H1 (cell line): ENCODE measurements around the gene SLC39A10. TPM values are rescaled to one million over a fixed set of nuclear protein-coding genes. Genes with fewer than 3 reads are reported as not detected.

Experiments used
- CTCF ChIA-PET: fragments of 300-600 bp; sonication (Branson Sonifier 250); formaldehyde crosslinking; loops from one replicate; lab custom pipeline; 2021; ENCODE audit not compliant: partially characterized antibody; lab: Charles Lee
- POLR2A ChIA-PET: fragments of 300-600 bp; sonication (Branson Sonifier 250); formaldehyde crosslinking; loops from one replicate; lab custom pipeline; 2021; ENCODE audit warnings: inconsistent platforms; ENCODE audit not compliant: partially characterized antibody; lab: Charles Lee
- DNase-seq, 2 experiments: peaks; one replicate each; pipeline versions ENCODE4 v3.0.0 to v3.0.0-alpha.2; 2010 to 2022; ENCODE audit warnings: low spot score in 2 of 2, low read depth in 1 of 2, mixed read lengths in 1 of 2
- FAIRE-seq: peaks from 2 replicates; lab custom pipeline; 2011; peaks lifted over from hg19 to GRCh38; lab: Jason Lieb, UNC
- H2AFZ ChIP-seq: 2 replicates; pipeline ENCODE4 v1.8.1; 2012; ENCODE audit warnings: low read length, inconsistent platforms
- H2AK5ac ChIP-seq: 2 replicates; pipeline ENCODE4 v1.6.1; 2013; ENCODE audit warnings: low read depth, low read length
- H2BK120ac ChIP-seq: replicated peaks from 2 replicates; pipeline ENCODE3; 2013; ENCODE audit warnings: low read depth, low read length, inconsistent platforms
- H2BK12ac ChIP-seq: 2 replicates; pipeline ENCODE4 v1.6.1; 2013; ENCODE audit warnings: low read depth, low read length
- H2BK15ac ChIP-seq: 2 replicates; pipeline ENCODE4 v1.6.1; 2013; ENCODE audit warnings: low read length
- H2BK20ac ChIP-seq: 2 replicates; pipeline ENCODE4 v1.6.1; 2013; ENCODE audit warnings: low read length
- H2BK5ac ChIP-seq: 2 replicates; pipeline ENCODE4 v1.6.1; 2013; ENCODE audit warnings: low read depth, low read length
- H3K14ac ChIP-seq: 2 replicates; pipeline ENCODE4 v1.6.1; 2013; ENCODE audit warnings: inconsistent platforms; ENCODE audit not compliant: insufficient read length
- H3K18ac ChIP-seq: 2 replicates; pipeline ENCODE4 v1.6.1; 2013; ENCODE audit warnings: low read length; ENCODE audit errors: extremely low read depth
- H3K23ac ChIP-seq: 2 replicates; pipeline ENCODE4 v1.6.1; 2013; ENCODE audit warnings: inconsistent platforms; ENCODE audit not compliant: insufficient read length
- H3K23me2 ChIP-seq: 2 replicates; pipeline ENCODE4 v1.6.1; 2013; ENCODE audit warnings: low read depth, low read length
- H3K27ac ChIP-seq: 2 replicates; pipeline ENCODE4 v1.6.1; 2011; ENCODE audit warnings: low read depth, low read length, inconsistent platforms
- H3K27me3 ChIP-seq, 4 experiments: replicated peaks in 1 of 4; 1 replicate in 1 of 4; 2 replicates in 3 of 4; pipeline versions ENCODE4 v1.6.1 to v1.8.1; 2011 to 2013; ENCODE audit warnings: low read length in 3 of 4, mild to moderate bottlenecking in 3 of 4, inconsistent platforms in 2 of 4, mixed read lengths in 2 of 4, moderate library complexity in 1 of 4; ENCODE audit not compliant: control insufficient read depth in 3 of 4, insufficient read depth in 3 of 4; ENCODE audit errors: extremely low read depth in 1 of 4
- H3K36me3 ChIP-seq, 4 experiments: 2 replicates each; pipeline versions ENCODE4 v1.6.1 to v1.8.1; 2011 to 2013; ENCODE audit warnings: mild to moderate bottlenecking in 4 of 4, low read length in 3 of 4, moderate library complexity in 2 of 4, control low read depth in 1 of 4, inconsistent platforms in 1 of 4; ENCODE audit not compliant: insufficient read depth in 4 of 4, control insufficient read depth in 2 of 4
- H3K4ac ChIP-seq: replicated peaks from 2 replicates; pipeline ENCODE3; 2013; ENCODE audit warnings: low read length, low read depth, mixed read lengths, inconsistent platforms; ENCODE audit not compliant: insufficient read length
- H3K4me1 ChIP-seq, 4 experiments: replicated peaks in 1 of 4; 1 replicate in 1 of 4; 2 replicates in 3 of 4; pipeline versions ENCODE4 v1.6.1 to v1.8.1; 2011 to 2013; ENCODE audit warnings: low read length in 3 of 4, inconsistent platforms in 2 of 4, mixed read lengths in 1 of 4; ENCODE audit not compliant: insufficient read depth in 4 of 4, control insufficient read depth in 3 of 4
- H3K4me2 ChIP-seq, 2 experiments: 2 replicates each; pipeline versions ENCODE4 v1.6.1 to v1.8.1; 2011 to 2013; ENCODE audit warnings: low read depth in 2 of 2, low read length in 2 of 2, control low read depth in 1 of 2, inconsistent platforms in 1 of 2, mild to moderate bottlenecking in 1 of 2; ENCODE audit not compliant: insufficient read depth in 1 of 2
- H3K4me3 ChIP-seq, 4 experiments: fragments of 200-600, 300-600 bp in 1 of 4; sonication (generic), shearing (Covaris generic), sonication (Bioruptor Twin) in 1 of 4; 2 replicates each; pipeline versions ENCODE4 v1.5.1 to v1.8.1; 2011 to 2016; ENCODE audit warnings: low read length in 4 of 4, low read depth in 3 of 4, control low read depth in 2 of 4, inconsistent platforms in 2 of 4, mild to moderate bottlenecking in 2 of 4, mixed read lengths in 1 of 4, moderate library complexity in 1 of 4; ENCODE audit not compliant: insufficient read depth in 2 of 4; ENCODE audit errors: extremely low read depth in 1 of 4
- H3K56ac ChIP-seq: replicated peaks from 2 replicates; pipeline ENCODE3; 2013; ENCODE audit warnings: low read depth, mild to moderate bottlenecking, mixed read lengths, low read length, inconsistent platforms; ENCODE audit not compliant: insufficient read length
- H3K79me1 ChIP-seq: 2 replicates; pipeline ENCODE4 v1.6.1; 2013; ENCODE audit warnings: low read depth, low read length, control low read depth
- H3K79me2 ChIP-seq, 2 experiments: 2 replicates each; pipeline versions ENCODE4 v1.6.1 to v1.8.1; 2012 to 2013; ENCODE audit warnings: low read length in 2 of 2, mild to moderate bottlenecking in 2 of 2, inconsistent platforms in 1 of 2; ENCODE audit not compliant: insufficient read depth in 2 of 2, control insufficient read depth in 1 of 2
- H3K9ac ChIP-seq, 4 experiments: replicated peaks in 1 of 4; 1 replicate in 1 of 4; 2 replicates in 3 of 4; pipeline versions ENCODE4 v1.6.1 to v1.8.1; 2011 to 2013; ENCODE audit warnings: low read depth in 3 of 4, low read length in 3 of 4, control low read depth in 2 of 4, mild to moderate bottlenecking in 2 of 4, moderate library complexity in 2 of 4, inconsistent platforms in 1 of 4; ENCODE audit errors: extremely low read depth in 1 of 4
- H3K9me3 ChIP-seq, 2 experiments: 2 replicates each; pipeline versions ENCODE4 v1.6.1 to v1.8.1; 2012 to 2013; ENCODE audit warnings: mild to moderate bottlenecking in 2 of 2, moderate library complexity in 2 of 2, control low read depth in 1 of 2, inconsistent platforms in 1 of 2, low read depth in 1 of 2, low read length in 1 of 2, mixed read lengths in 1 of 2; ENCODE audit not compliant: insufficient read depth in 2 of 2
- H4K20me1 ChIP-seq, 2 experiments: replicated peaks in 1 of 2; 2 replicates each; pipeline versions ENCODE3 to v1.8.1; 2011 to 2013; ENCODE audit warnings: inconsistent platforms in 2 of 2, low read length in 2 of 2, mild to moderate bottlenecking in 1 of 2; ENCODE audit not compliant: insufficient read depth in 2 of 2, control insufficient read depth in 1 of 2
- H4K5ac ChIP-seq: 2 replicates; pipeline ENCODE4 v1.6.1; 2013; ENCODE audit warnings: low read length, low read depth, mixed read lengths, inconsistent platforms; ENCODE audit not compliant: insufficient read length
- H4K8ac ChIP-seq: 2 replicates; pipeline ENCODE4 v1.8.0; 2013; ENCODE audit warnings: mild to moderate bottlenecking, moderate library complexity, low read length, inconsistent platforms; ENCODE audit not compliant: insufficient read depth; ENCODE audit errors: extremely low read depth
- H4K91ac ChIP-seq: replicated peaks from 2 replicates; pipeline ENCODE3; 2013; ENCODE audit warnings: low read length, mixed read lengths, inconsistent platforms; ENCODE audit not compliant: insufficient read length
- BRCA1 ChIP-seq: IDR thresholded peaks from 2 replicates; pipeline ENCODE4 v1.6.1; 2012; ENCODE audit warnings: low read depth, low read length, improper control_type of control experiment
- E2F6 ChIP-seq: IDR thresholded peaks from 2 replicates; pipeline ENCODE4 v1.6.1; 2012; ENCODE audit warnings: inconsistent platforms
- EZH2 ChIP-seq: fragments of 200-600 bp; sonication (generic); IDR thresholded peaks from 2 replicates; pipeline ENCODE4 v1.7.1; 2012; ENCODE audit warnings: low read depth, mild to moderate bottlenecking, moderate library complexity, low read length, inconsistent platforms; ENCODE audit not compliant: severe bottlenecking
- GTF2F1 ChIP-seq: IDR thresholded peaks from 2 replicates; pipeline ENCODE4 v1.6.1; 2012; ENCODE audit warnings: low read depth, low read length, improper control_type of control experiment, borderline replicate concordance
- JUND ChIP-seq: IDR thresholded peaks from 2 replicates; pipeline ENCODE4 v1.6.1; 2011; ENCODE audit warnings: mild to moderate bottlenecking, improper control_type of control experiment, low read length
- KDM5A ChIP-seq: fragments of 200-600 bp; IDR thresholded peaks from 2 replicates; pipeline ENCODE4 v1.7.1; 2012; ENCODE audit warnings: mild to moderate bottlenecking, low read length, inconsistent platforms, mixed read lengths
- PHF8 ChIP-seq: fragments of 200-600 bp; sonication (generic); conservative IDR thresholded peaks from 2 replicates; pipeline ENCODE4 v1.7.1; 2012; ENCODE audit warnings: low read depth, mild to moderate bottlenecking, inconsistent platforms, low read length, moderate library complexity
- RBBP5 ChIP-seq: IDR thresholded peaks from 2 replicates; pipeline ENCODE4 v1.7.1; 2012; ENCODE audit warnings: low read depth, mild to moderate bottlenecking, inconsistent platforms, low read length, moderate library complexity, borderline replicate concordance
- RFX5 ChIP-seq: IDR thresholded peaks from 2 replicates; pipeline ENCODE4 v1.6.1; 2011; ENCODE audit warnings: low read depth, low read length, improper control_type of control experiment, borderline replicate concordance
- RNF2 ChIP-seq: fragments of 200-900, 300-1000 bp; sonication (generic); IDR thresholded peaks from 2 replicates; pipeline ENCODE4 v1.7.1; 2016; ENCODE audit warnings: borderline replicate concordance, low read depth, mild to moderate bottlenecking, antibody characterized with exemption, low read length; ENCODE audit not compliant: poor library complexity, severe bottlenecking; ENCODE audit errors: missing control alignments
- RXRA ChIP-seq: IDR thresholded peaks from 2 replicates; pipeline ENCODE4 v1.6.1; 2011; ENCODE audit warnings: low read depth, mild to moderate bottlenecking, low read length, moderate library complexity; ENCODE audit not compliant: insufficient read depth
- SAP30 ChIP-seq: fragments of 300-600 bp; sonication (generic); IDR thresholded peaks from 2 replicates; pipeline ENCODE4 v1.7.1; 2012; ENCODE audit warnings: low read length, moderate library complexity, mild to moderate bottlenecking, inconsistent platforms; ENCODE audit not compliant: insufficient read depth, insufficient replicate concordance
- YY1 ChIP-seq: IDR thresholded peaks from 2 replicates; pipeline ENCODE4 v1.6.1; 2011; ENCODE audit warnings: low read depth, mild to moderate bottlenecking, low read length
- WGBS, 2 experiments: shearing (Covaris generic) in 1 of 2; methylation state at CpG; one replicate each; pipeline versions ENCODE4 v1.1.6 to v1.1.7; 2013 to 2015; ENCODE audit warnings: low lambda C conversion rate in 2 of 2, mixed read lengths in 2 of 2, inconsistent platforms in 1 of 2, low coverage in 1 of 2, missing lambda C conversion rate in 1 of 2; ENCODE audit not compliant: insufficient replicate concordance in 2 of 2, insufficient coverage in 1 of 2, insufficient read length in 1 of 2; ENCODE audit errors: extremely low coverage in 1 of 2, missing lambda C conversion rate in 1 of 2; 5-methylcytosine and 5-hydroxymethylcytosine counted together
- polyA plus RNA-seq, 7 experiments: library from polyadenylated mRNA; depleted of rRNA in 3 of 7; stranded (reverse) in 5 of 7; unstranded in 2 of 7; fragments of >200 nt in 5 of 7; fragments of 200-250 nt in 2 of 7; gene quantifications; 1 replicate in 5 of 7; 2 replicates in 1 of 7; 4 replicates in 1 of 7; pipeline versions ENCODE4 v1.2.1 to v1.2.3, GENCODE V29; 2011 to 2013; ENCODE audit warnings: missing spikeins in 2 of 7, mixed read lengths in 2 of 7
- total RNA-seq: library from RNA; stranded (reverse); fragmentation: NEBNext Ultra II Directional; extraction: Animal tissue kit (Norgen Biotek cat#: 25700); gene quantifications from 2 replicates; pipeline ENCODE4 v1.2.1, GENCODE V29; 2021

The SLC39A10 gene
- total and polyA plus RNA-seq, 2 of the 8 experiments (the other 6 are each of a cell fraction or from before 2014, with no cell fraction given): 68.1 to 234 TPM

- ChIA-PET POLR2A (interaction anchor here (0.8 kb wide), 1 partner anchor 53 kb away, joined by 3 read pairs; no protein-coding TSS in a partner anchor), CTCF (interaction anchor here (0.7 to 1.2 kb wide), 2 partner anchors 218 to 345 kb away, joined by 3 read pairs; no protein-coding TSS in a partner anchor)
- Histone ChIP-seq H3K9ac (no peak overlapping the region), H4K91ac (no peak overlapping the region), H2BK20ac (no peak overlapping the region), H3K56ac (no peak overlapping the region), H3K79me1 (no peaks in the 10 kb centered on the region), H2BK12ac (no peak overlapping the region), H2BK15ac (no peak overlapping the region), H3K27ac (no peak overlapping the region), H3K18ac (no peak overlapping the region), H3K23ac (no peak overlapping the region), H3K9me3 (no peaks in the 10 kb centered on the region), H2BK5ac (no peak overlapping the region), H3K23me2 (no peaks in the 10 kb centered on the region), H3K79me2 (no peaks in the 10 kb centered on the region; a peak in 1 of 4 replicates), H4K8ac (no peak overlapping the region), H2AK5ac (no peak overlapping the region), H3K4me2 (no peak overlapping the region), H4K20me1 (no peaks in the 10 kb centered on the region), H3K14ac (no peak overlapping the region), H3K27me3 (no peaks in the 10 kb centered on the region), H4K5ac (no peak overlapping the region), H3K36me3 (peaks cover 2 to 50% (median 16%) of the 10 kb centered on the region in 4 experiments; a peak in 7 of 8 replicates), H2BK120ac (no peak overlapping the region), H3K4me1 (0 out of 7 replicates have a peak, but pooled peaks cover 0 to 4% (median 0%) of the 10 kb centered on the region in 4 experiments), H2AFZ (no peak overlapping the region), H3K4me3 (no peak overlapping the region), H3K4ac (no peak overlapping the region)
- 100% methylated on average over 1 of the region's 1 CpG; no CpG with 5 or more reads in 1 of the 2 experiments for WGBS, 2 experiments
- FAIRE-seq (no peak), DNase-seq (no peak)
- no peak for TF ChIP-seq EZH2
- no peak for TF ChIP-seq GTF2F1
- no peak for TF ChIP-seq KDM5A
- no peak for TF ChIP-seq E2F6
- TF ChIP-seq JUND: no peak
- TF ChIP-seq SAP30: no peak
- no peak for TF ChIP-seq YY1
- no peak for TF ChIP-seq RNF2
- no peak for TF ChIP-seq BRCA1
- TF ChIP-seq RBBP5: no peak
- TF ChIP-seq PHF8: no peak
- TF ChIP-seq RXRA: no peak
- no peak for TF ChIP-seq RFX5
Measured at GRCh38 chr2:195722075-195722474, 65.0 kb downstream of the SLC39A10 start.
